Occipital lobe (tissue), 3 donors: Measurements from ENCODE around the gene MBD2. TPM values are rescaled to one million over a fixed set of nuclear protein-coding genes. Genes with fewer than 3 reads are reported as not detected.
A peak's percentile ranks its signal among the peaks of the same experiment; 100 is the strongest.

Experiments used
- DNase-seq: peaks from one replicate; lab custom pipeline; 2025; lab: John Stamatoyannopoulos, UW
- small RNA-seq: library from RNA; depleted of rRNA; stranded (forward); fragments of <200 nt; gene quantifications from one replicate; pipeline ENCODE3, GENCODE V24; 2014
- total RNA-seq: library from RNA; depleted of rRNA; stranded (reverse); fragments of >200 nt; gene quantifications from one replicate; pipeline ENCODE4 v1.2.3, GENCODE V29; 2014

MBD2 gene
- total RNA-seq, 1 donor from 2014 or later, result 20.1 TPM

- DNase-seq, result no peak
Observed at GRCh38 chr18:54109131-54109683, 115.3 kb downstream of the MBD2 start.

DNA sequence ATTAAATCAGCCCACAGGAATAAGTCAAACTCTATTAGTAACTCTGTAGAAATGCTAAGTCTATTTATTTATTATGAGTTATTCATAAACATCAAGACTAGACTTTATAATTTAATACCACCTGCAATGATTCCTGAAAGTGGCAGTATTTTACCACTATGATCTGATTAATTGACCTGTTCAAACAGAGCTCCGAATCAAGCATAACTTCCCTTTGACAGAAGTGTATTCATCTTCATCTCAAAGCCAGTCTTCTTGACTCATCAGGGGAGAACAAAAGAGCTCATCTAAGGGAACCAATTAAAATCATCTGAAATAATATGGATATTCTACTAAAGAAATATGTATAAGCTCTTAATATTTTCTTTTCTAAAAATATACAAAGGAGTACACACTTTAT, 122.3 kb downstream of the MBD2 start:
- DNase-seq, result no peak

Small RNAs within 50 kb of the gene (small RNA-seq; reads per million reads assigned to genes)
- gene SNORA37, result 6.4 reads per million, percentile 91 among the genes with 10 or more reads in this experiment

Other genes with a start within 250 kb of the MBD2 start
- gene POLI, start 44.8 kb upstream of the MBD2 start, total RNA-seq, result 131 TPM
- gene STARD6, start 133.2 kb upstream of the MBD2 start, total RNA-seq, result not detected
- 8.7 TPM for gene C18orf54, start 133.2 kb upstream of the MBD2 start, total RNA-seq